Fibroblast of lung (primary cell): ENCODE data around the gene DYNC2I2.

Experiments used
- EZH2 ChIP-seq: IDR thresholded peaks from 2 replicates; pipeline ENCODE4 v1.5.1; 2012; ENCODE audit warnings: low read length, control low read depth, mild to moderate bottlenecking; ENCODE audit errors: missing control alignments
- TF ChIP-seq, protein P1 (sequence below), 2 donors: IDR thresholded peaks in 1 of 2; conservative IDR thresholded peaks in 1 of 2; 1 replicate in 1 of 2; 2 replicates in 1 of 2; pipeline ENCODE4 v1.5.1; 2011 to 2012; ENCODE audit warnings: low read length in 2 of 2, control low read depth in 1 of 2, inconsistent platforms in 1 of 2, low read depth in 1 of 2, mild to moderate bottlenecking in 1 of 2

DNA sequence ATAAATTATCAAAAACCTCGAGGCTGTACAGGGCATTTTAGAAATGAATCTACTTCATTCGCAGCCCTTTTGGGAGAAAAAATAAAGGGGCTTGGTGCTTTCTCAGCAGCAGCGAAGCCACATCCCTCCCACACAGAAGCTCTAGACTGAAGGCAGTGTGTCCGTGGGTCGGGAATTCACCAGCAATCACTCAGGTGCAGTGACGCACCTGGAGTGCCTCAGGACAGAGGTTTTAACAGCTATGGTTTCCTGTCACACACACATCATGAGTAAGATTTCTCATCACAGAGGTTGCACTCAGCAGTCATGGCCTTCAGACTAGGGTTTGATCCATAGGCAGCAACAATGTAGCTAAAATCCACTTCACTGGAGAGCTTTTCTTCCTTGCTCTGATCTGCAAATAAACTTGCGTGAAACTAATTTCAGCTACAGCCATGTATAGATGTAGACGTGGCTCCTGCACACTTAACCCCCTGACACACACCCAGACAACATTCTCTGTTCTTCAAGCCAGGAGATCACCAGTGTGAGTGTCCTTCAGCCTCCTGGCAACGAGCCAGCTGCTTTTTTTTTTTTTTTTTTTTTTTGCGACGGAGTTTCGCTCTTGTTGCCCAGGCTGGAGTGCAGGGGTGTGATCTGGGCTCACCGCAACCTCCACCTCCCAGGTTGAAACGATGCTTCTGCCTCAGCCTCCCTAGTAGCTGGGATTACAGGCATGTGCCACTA is 34.8 kb downstream of the DYNC2I2 start:
- TF ChIP-seq EZH2 = no peak
- TF ChIP-seq, protein P1, sequence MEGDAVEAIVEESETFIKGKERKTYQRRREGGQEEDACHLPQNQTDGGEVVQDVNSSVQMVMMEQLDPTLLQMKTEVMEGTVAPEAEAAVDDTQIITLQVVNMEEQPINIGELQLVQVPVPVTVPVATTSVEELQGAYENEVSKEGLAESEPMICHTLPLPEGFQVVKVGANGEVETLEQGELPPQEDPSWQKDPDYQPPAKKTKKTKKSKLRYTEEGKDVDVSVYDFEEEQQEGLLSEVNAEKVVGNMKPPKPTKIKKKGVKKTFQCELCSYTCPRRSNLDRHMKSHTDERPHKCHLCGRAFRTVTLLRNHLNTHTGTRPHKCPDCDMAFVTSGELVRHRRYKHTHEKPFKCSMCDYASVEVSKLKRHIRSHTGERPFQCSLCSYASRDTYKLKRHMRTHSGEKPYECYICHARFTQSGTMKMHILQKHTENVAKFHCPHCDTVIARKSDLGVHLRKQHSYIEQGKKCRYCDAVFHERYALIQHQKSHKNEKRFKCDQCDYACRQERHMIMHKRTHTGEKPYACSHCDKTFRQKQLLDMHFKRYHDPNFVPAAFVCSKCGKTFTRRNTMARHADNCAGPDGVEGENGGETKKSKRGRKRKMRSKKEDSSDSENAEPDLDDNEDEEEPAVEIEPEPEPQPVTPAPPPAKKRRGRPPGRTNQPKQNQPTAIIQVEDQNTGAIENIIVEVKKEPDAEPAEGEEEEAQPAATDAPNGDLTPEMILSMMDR (conservative IDR thresholded peaks at IDR 0.05 in 1 of 2, IDR thresholded peaks at IDR 0.05 in 1 of 2; ENCODE audit: low read depth in 1 of 2, low read length in 2 of 2) = no peak
